Thoracic aorta (tissue), 2 donors: ENCODE data around the gene ITGAL. TPM values are rescaled to one million over a fixed set of nuclear protein-coding genes. Genes with fewer than 3 reads are reported as not detected.

Experiments used
- ATAC-seq: fragments of 150-250 bp; one replicate; pipeline ENCODE4 v1.8.0; 2017; ENCODE audit warnings: low read depth; ENCODE audit not compliant: insufficient number of reproducible peaks, low FRiP score
- DNase-seq: peaks from one replicate; pipeline ENCODE4 v3.0.0-alpha.2; 2020; ENCODE audit warnings: low spot score
- H3K27ac ChIP-seq, 2 donors: fragments of 200-600 bp; sonication (generic); 1 replicate in 1 of 2; 2 replicates in 1 of 2; pipeline ENCODE4 v1.5.1; 2016; ENCODE audit warnings: mild to moderate bottlenecking in 2 of 2, moderate library complexity in 2 of 2
- H3K27me3 ChIP-seq: fragments of 200-600 bp; sonication (generic); replicated peaks from 2 replicates; pipeline ENCODE4 v1.6.0; 2016; ENCODE audit warnings: mild to moderate bottlenecking; ENCODE audit not compliant: insufficient read depth
- H3K36me3 ChIP-seq: fragments of 200-600 bp; sonication (generic); one replicate; pipeline ENCODE4 v1.5.1; 2016
- H3K4me1 ChIP-seq, 2 donors: fragments of 200-600 bp; sonication (generic); 1 replicate in 1 of 2; 2 replicates in 1 of 2; pipeline versions ENCODE4 v1.5.1 to v1.6.0; 2016; ENCODE audit warnings: low read depth in 2 of 2, mild to moderate bottlenecking in 1 of 2; ENCODE audit not compliant: control insufficient read depth in 1 of 2
- H3K4me3 ChIP-seq: fragments of 200-600 bp; sonication (generic); 2 replicates; pipeline ENCODE4 v1.5.1; 2016; ENCODE audit warnings: mild to moderate bottlenecking
- H3K9me3 ChIP-seq: fragments of 200-600 bp; sonication (generic); 2 replicates; pipeline ENCODE4 v1.5.1; 2016
- total RNA-seq, 2 donors: library from RNA; depleted of rRNA; stranded (reverse); fragments of >200 nt; gene quantifications; one replicate each; pipeline versions ENCODE4 v1.1.0 to v1.2.3, GENCODE V29; 2016
- TF ChIP-seq, protein P1 (sequence below): fragments of 200-600 bp; sonication (generic); IDR thresholded peaks from one replicate; pipeline ENCODE4 v1.5.1; 2019; ENCODE audit warnings: antibody characterized with exemption

Gene ITGAL
- total RNA-seq, 2 donors from 2014 or later, result 3.2 to 5.4 TPM

DNA sequence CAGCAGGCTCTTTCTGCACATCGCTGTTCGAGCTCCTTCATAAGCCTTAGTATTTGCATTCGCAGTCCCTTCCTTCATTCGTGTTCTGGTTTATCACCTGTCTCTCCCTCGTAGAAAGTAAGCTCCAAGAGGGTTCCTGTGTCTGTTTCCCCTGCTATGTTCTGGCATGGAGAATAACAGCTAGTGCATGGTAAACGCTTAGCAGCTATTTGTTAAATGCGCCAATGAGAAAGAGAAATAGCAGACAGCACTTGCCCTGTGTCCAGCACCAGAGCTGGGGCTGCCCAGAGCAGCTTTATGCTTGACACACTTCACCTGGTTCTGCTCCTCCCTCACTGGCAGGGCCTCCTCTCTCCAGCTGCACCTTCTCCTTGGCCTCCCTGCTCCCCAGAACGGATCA lies 93.4 kb downstream of the ITGAL start:
- Histone ChIP-seq H3K27ac (no peak overlapping the region), H3K27me3 (no peaks in the 10 kb centered on the region), H3K9me3 (no peaks in the 10 kb centered on the region), H3K4me1 (peaks cover 11 to 19% of the 10 kb centered on the region in 2 donors), H3K36me3 (no peaks in the 10 kb centered on the region), H3K4me3 (no peak overlapping the region)
- DNase-seq (no peak), ATAC-seq (no peak)
- TF ChIP-seq, protein P1, sequence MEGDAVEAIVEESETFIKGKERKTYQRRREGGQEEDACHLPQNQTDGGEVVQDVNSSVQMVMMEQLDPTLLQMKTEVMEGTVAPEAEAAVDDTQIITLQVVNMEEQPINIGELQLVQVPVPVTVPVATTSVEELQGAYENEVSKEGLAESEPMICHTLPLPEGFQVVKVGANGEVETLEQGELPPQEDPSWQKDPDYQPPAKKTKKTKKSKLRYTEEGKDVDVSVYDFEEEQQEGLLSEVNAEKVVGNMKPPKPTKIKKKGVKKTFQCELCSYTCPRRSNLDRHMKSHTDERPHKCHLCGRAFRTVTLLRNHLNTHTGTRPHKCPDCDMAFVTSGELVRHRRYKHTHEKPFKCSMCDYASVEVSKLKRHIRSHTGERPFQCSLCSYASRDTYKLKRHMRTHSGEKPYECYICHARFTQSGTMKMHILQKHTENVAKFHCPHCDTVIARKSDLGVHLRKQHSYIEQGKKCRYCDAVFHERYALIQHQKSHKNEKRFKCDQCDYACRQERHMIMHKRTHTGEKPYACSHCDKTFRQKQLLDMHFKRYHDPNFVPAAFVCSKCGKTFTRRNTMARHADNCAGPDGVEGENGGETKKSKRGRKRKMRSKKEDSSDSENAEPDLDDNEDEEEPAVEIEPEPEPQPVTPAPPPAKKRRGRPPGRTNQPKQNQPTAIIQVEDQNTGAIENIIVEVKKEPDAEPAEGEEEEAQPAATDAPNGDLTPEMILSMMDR, result no peak

DNA sequence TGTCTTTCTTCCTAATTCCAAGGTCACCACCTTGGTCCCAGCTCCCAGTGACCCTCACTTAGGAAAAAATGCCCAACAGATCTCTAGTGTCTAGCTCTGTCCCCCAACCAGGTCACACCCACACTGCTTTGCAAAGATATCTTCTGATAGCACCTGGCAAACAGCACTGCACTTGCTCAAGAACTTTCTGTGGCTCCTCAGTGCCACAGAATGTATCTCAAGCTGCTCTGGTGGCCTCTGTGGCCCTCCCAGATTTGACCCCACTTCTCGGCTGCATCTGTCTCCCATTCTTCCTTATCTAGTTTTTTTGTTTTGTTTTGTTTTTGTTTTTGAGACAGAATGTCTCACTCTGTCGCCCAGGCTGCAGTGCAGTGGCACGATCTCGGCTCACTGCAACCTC lies 94.0 kb downstream of the ITGAL start:
- no peak for ATAC-seq
- H3K4me3 ChIP-seq, result no peak overlapping the region
- TF ChIP-seq, protein P1, result no peak
- no peak overlapping the region for H3K27ac ChIP-seq
- H3K4me1 ChIP-seq, result peaks cover 10 to 14% of the 10 kb centered on the region in 2 donors
- H3K36me3 ChIP-seq, result no peaks in the 10 kb centered on the region
- H3K9me3 ChIP-seq, result no peaks in the 10 kb centered on the region
- DNase-seq, result no peak
- no peaks in the 10 kb centered on the region for H3K27me3 ChIP-seq

DNA sequence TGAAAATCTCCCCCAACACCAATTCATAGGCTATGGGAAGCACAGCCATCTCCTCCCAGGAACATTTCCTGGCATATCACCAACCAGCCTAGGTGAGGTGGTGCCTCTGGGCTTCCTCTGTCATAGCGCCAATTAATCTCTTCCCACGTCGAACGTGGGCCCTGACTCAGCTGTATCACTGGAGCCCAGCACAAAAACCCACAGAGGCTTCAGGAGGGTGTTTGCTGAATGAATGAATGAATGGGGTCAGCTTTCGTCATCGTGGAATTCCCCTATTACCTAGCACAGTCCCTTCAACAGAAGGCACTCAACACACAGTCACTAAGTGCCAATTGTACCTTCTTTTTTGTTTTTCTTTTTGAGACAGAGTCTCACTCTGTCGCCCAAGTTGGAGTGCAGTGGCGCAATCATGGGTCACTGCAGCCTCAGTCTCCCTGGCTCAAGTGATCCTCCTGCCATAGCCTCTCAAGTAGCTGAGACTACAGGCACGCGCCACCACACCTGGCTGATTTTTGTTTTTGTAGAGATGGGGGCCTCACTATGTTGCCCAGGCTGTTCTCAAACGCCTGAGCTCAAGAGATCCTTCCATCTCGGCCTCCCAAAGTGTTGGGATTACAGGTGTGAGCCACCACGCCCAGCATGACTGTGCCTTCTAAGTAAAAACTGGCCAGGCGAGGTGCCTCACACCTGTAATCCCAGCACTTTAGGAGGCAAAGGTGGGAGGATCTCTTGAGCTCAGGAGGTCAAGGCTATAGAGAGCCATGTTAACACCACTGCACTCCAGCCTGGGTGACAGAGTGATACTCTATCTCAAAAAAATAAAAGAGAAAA lies 94.8 kb downstream of the ITGAL start:
- no peak overlapping the region for H3K27ac ChIP-seq

DNA sequence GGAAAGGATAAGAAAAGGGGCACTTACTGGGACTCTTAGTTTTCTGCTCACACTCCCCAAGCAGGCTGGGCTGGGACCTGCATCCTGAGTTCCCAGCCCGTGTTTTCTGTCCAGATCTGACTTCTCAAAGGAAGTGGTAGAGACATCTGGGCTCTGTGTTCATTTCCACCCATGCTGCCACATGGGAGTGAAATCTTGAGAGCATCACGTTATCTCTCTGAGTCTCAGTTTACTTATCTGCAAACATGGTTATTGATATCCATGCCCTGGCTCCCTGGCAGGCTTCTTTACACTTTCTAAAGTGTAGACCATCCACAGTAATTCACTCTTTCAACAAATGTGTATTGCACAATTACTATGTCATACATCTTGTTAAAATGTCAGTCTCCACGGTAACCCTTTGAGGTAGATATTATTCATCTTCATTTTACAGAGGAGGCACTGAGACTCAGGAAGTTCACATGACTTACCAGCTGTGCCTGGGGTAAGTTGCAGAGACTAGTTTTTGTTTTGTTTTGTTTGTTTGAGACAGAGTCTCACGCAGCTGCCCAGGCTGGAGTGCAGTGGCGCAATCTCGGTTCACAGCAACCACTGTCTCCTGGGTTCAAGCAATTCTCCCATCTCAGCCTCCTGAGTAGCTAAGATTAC lies 95.6 kb downstream of the ITGAL start:
- no peak for ATAC-seq
- H3K27me3 ChIP-seq, result no peaks in the 10 kb centered on the region
- no peaks in the 10 kb centered on the region for H3K9me3 ChIP-seq
- peaks cover 15 to 24% of the 10 kb centered on the region in 2 donors for H3K4me1 ChIP-seq
- TF ChIP-seq, protein P1, result no peak
- no peak for DNase-seq
- no peak overlapping the region for H3K27ac ChIP-seq
- no peaks in the 10 kb centered on the region for H3K36me3 ChIP-seq
- H3K4me3 ChIP-seq, result no peak overlapping the region

More for the DNA sequence above, 94.8 kb downstream of the ITGAL start:
- H3K27me3 ChIP-seq, result no peaks in the 10 kb centered on the region
- TF ChIP-seq, protein P1, result no peak
- no peak overlapping the region for H3K4me3 ChIP-seq
- peaks cover 13 to 17% of the 10 kb centered on the region in 2 donors for H3K4me1 ChIP-seq
- no peak for ATAC-seq
- DNase-seq, result no peak
- no peaks in the 10 kb centered on the region for H3K9me3 ChIP-seq
- H3K36me3 ChIP-seq, result no peaks in the 10 kb centered on the region

DNA sequence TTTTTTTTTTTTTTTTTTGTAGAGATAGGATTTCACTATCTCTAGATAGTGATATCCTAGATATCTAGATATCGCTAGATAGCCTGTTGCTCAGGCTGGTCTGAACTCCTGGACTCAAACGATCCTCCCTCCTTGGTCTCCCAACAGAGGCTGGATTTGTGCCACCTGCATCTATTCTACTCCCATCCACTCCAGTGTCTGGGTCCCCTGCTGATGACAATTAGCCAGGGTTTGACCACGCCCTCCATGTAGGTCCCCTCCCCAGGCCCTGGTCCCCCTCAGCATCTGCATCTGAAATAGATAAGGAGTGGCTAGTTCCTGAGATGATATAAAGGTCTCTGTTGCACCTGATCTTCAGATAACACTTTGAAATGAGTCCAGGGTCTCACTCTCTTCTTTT lies 96.7 kb downstream of the ITGAL start:
- Histone ChIP-seq H3K27ac (no peak overlapping the region), H3K27me3 (no peaks in the 10 kb centered on the region), H3K4me1 (peaks cover 15 to 24% of the 10 kb centered on the region in 2 donors), H3K4me3 (no peak overlapping the region), H3K36me3 (no peaks in the 10 kb centered on the region), H3K9me3 (no peaks in the 10 kb centered on the region)
- DNase-seq (no peak), ATAC-seq (no peak)
- TF ChIP-seq, protein P1, result no peak
